H1 (cell line): Measurements from ENCODE around the gene SLC30A5. TPM values are rescaled to one million over a fixed set of nuclear protein-coding genes. Genes with fewer than 3 reads are reported as not detected.

ENCODE experiments used
- CTCF ChIA-PET: fragments of 300-600 bp; sonication (Branson Sonifier 250); formaldehyde crosslinking; loops from one replicate; lab custom pipeline; 2021; ENCODE audit not compliant: partially characterized antibody; lab: Charles Lee
- POLR2A ChIA-PET: fragments of 300-600 bp; sonication (Branson Sonifier 250); formaldehyde crosslinking; loops from one replicate; lab custom pipeline; 2021; ENCODE audit warnings: inconsistent platforms; ENCODE audit not compliant: partially characterized antibody; lab: Charles Lee
- DNase-seq, 2 experiments: peaks; one replicate each; pipeline versions ENCODE4 v3.0.0 to v3.0.0-alpha.2; 2010 to 2022; ENCODE audit warnings: low spot score in 2 of 2, low read depth in 1 of 2, mixed read lengths in 1 of 2
- FAIRE-seq: peaks from 2 replicates; lab custom pipeline; 2011; peaks lifted over from hg19 to GRCh38; lab: Jason Lieb, UNC
- H2AFZ ChIP-seq: 2 replicates; pipeline ENCODE4 v1.8.1; 2012; ENCODE audit warnings: low read length, inconsistent platforms
- H2AK5ac ChIP-seq: 2 replicates; pipeline ENCODE4 v1.6.1; 2013; ENCODE audit warnings: low read depth, low read length
- H2BK120ac ChIP-seq: replicated peaks from 2 replicates; pipeline ENCODE3; 2013; ENCODE audit warnings: low read depth, low read length, inconsistent platforms
- H2BK12ac ChIP-seq: 2 replicates; pipeline ENCODE4 v1.6.1; 2013; ENCODE audit warnings: low read depth, low read length
- H2BK15ac ChIP-seq: 2 replicates; pipeline ENCODE4 v1.6.1; 2013; ENCODE audit warnings: low read length
- H2BK20ac ChIP-seq: 2 replicates; pipeline ENCODE4 v1.6.1; 2013; ENCODE audit warnings: low read length
- H2BK5ac ChIP-seq: 2 replicates; pipeline ENCODE4 v1.6.1; 2013; ENCODE audit warnings: low read depth, low read length
- H3K14ac ChIP-seq: 2 replicates; pipeline ENCODE4 v1.6.1; 2013; ENCODE audit warnings: inconsistent platforms; ENCODE audit not compliant: insufficient read length
- H3K18ac ChIP-seq: 2 replicates; pipeline ENCODE4 v1.6.1; 2013; ENCODE audit warnings: low read length; ENCODE audit errors: extremely low read depth
- H3K23ac ChIP-seq: 2 replicates; pipeline ENCODE4 v1.6.1; 2013; ENCODE audit warnings: inconsistent platforms; ENCODE audit not compliant: insufficient read length
- H3K23me2 ChIP-seq: 2 replicates; pipeline ENCODE4 v1.6.1; 2013; ENCODE audit warnings: low read depth, low read length
- H3K27ac ChIP-seq: 2 replicates; pipeline ENCODE4 v1.6.1; 2011; ENCODE audit warnings: low read depth, low read length, inconsistent platforms
- H3K27me3 ChIP-seq, 4 experiments: replicated peaks in 1 of 4; 1 replicate in 1 of 4; 2 replicates in 3 of 4; pipeline versions ENCODE4 v1.6.1 to v1.8.1; 2011 to 2013; ENCODE audit warnings: low read length in 3 of 4, mild to moderate bottlenecking in 3 of 4, inconsistent platforms in 2 of 4, mixed read lengths in 2 of 4, moderate library complexity in 1 of 4; ENCODE audit not compliant: control insufficient read depth in 3 of 4, insufficient read depth in 3 of 4; ENCODE audit errors: extremely low read depth in 1 of 4
- H3K36me3 ChIP-seq, 4 experiments: 2 replicates each; pipeline versions ENCODE4 v1.6.1 to v1.8.1; 2011 to 2013; ENCODE audit warnings: mild to moderate bottlenecking in 4 of 4, low read length in 3 of 4, moderate library complexity in 2 of 4, control low read depth in 1 of 4, inconsistent platforms in 1 of 4; ENCODE audit not compliant: insufficient read depth in 4 of 4, control insufficient read depth in 2 of 4
- H3K4ac ChIP-seq: replicated peaks from 2 replicates; pipeline ENCODE3; 2013; ENCODE audit warnings: low read length, low read depth, mixed read lengths, inconsistent platforms; ENCODE audit not compliant: insufficient read length
- H3K4me1 ChIP-seq, 4 experiments: replicated peaks in 1 of 4; 1 replicate in 1 of 4; 2 replicates in 3 of 4; pipeline versions ENCODE4 v1.6.1 to v1.8.1; 2011 to 2013; ENCODE audit warnings: low read length in 3 of 4, inconsistent platforms in 2 of 4, mixed read lengths in 1 of 4; ENCODE audit not compliant: insufficient read depth in 4 of 4, control insufficient read depth in 3 of 4
- H3K4me2 ChIP-seq, 2 experiments: 2 replicates each; pipeline versions ENCODE4 v1.6.1 to v1.8.1; 2011 to 2013; ENCODE audit warnings: low read depth in 2 of 2, low read length in 2 of 2, control low read depth in 1 of 2, inconsistent platforms in 1 of 2, mild to moderate bottlenecking in 1 of 2; ENCODE audit not compliant: insufficient read depth in 1 of 2
- H3K4me3 ChIP-seq, 4 experiments: fragments of 200-600, 300-600 bp in 1 of 4; sonication (generic), shearing (Covaris generic), sonication (Bioruptor Twin) in 1 of 4; 2 replicates each; pipeline versions ENCODE4 v1.5.1 to v1.8.1; 2011 to 2016; ENCODE audit warnings: low read length in 4 of 4, low read depth in 3 of 4, control low read depth in 2 of 4, inconsistent platforms in 2 of 4, mild to moderate bottlenecking in 2 of 4, mixed read lengths in 1 of 4, moderate library complexity in 1 of 4; ENCODE audit not compliant: insufficient read depth in 2 of 4; ENCODE audit errors: extremely low read depth in 1 of 4
- H3K56ac ChIP-seq: replicated peaks from 2 replicates; pipeline ENCODE3; 2013; ENCODE audit warnings: low read depth, mild to moderate bottlenecking, mixed read lengths, low read length, inconsistent platforms; ENCODE audit not compliant: insufficient read length
- H3K79me1 ChIP-seq: 2 replicates; pipeline ENCODE4 v1.6.1; 2013; ENCODE audit warnings: low read depth, low read length, control low read depth
- H3K79me2 ChIP-seq, 2 experiments: 2 replicates each; pipeline versions ENCODE4 v1.6.1 to v1.8.1; 2012 to 2013; ENCODE audit warnings: low read length in 2 of 2, mild to moderate bottlenecking in 2 of 2, inconsistent platforms in 1 of 2; ENCODE audit not compliant: insufficient read depth in 2 of 2, control insufficient read depth in 1 of 2
- H3K9ac ChIP-seq, 4 experiments: replicated peaks in 1 of 4; 1 replicate in 1 of 4; 2 replicates in 3 of 4; pipeline versions ENCODE4 v1.6.1 to v1.8.1; 2011 to 2013; ENCODE audit warnings: low read depth in 3 of 4, low read length in 3 of 4, control low read depth in 2 of 4, mild to moderate bottlenecking in 2 of 4, moderate library complexity in 2 of 4, inconsistent platforms in 1 of 4; ENCODE audit errors: extremely low read depth in 1 of 4
- H3K9me3 ChIP-seq, 2 experiments: 2 replicates each; pipeline versions ENCODE4 v1.6.1 to v1.8.1; 2012 to 2013; ENCODE audit warnings: mild to moderate bottlenecking in 2 of 2, moderate library complexity in 2 of 2, control low read depth in 1 of 2, inconsistent platforms in 1 of 2, low read depth in 1 of 2, low read length in 1 of 2, mixed read lengths in 1 of 2; ENCODE audit not compliant: insufficient read depth in 2 of 2
- H4K20me1 ChIP-seq, 2 experiments: replicated peaks in 1 of 2; 2 replicates each; pipeline versions ENCODE3 to v1.8.1; 2011 to 2013; ENCODE audit warnings: inconsistent platforms in 2 of 2, low read length in 2 of 2, mild to moderate bottlenecking in 1 of 2; ENCODE audit not compliant: insufficient read depth in 2 of 2, control insufficient read depth in 1 of 2
- H4K5ac ChIP-seq: 2 replicates; pipeline ENCODE4 v1.6.1; 2013; ENCODE audit warnings: low read length, low read depth, mixed read lengths, inconsistent platforms; ENCODE audit not compliant: insufficient read length
- H4K8ac ChIP-seq: 2 replicates; pipeline ENCODE4 v1.8.0; 2013; ENCODE audit warnings: mild to moderate bottlenecking, moderate library complexity, low read length, inconsistent platforms; ENCODE audit not compliant: insufficient read depth; ENCODE audit errors: extremely low read depth
- H4K91ac ChIP-seq: replicated peaks from 2 replicates; pipeline ENCODE3; 2013; ENCODE audit warnings: low read length, mixed read lengths, inconsistent platforms; ENCODE audit not compliant: insufficient read length
- WGBS, 2 experiments: shearing (Covaris generic) in 1 of 2; methylation state at CpG; one replicate each; pipeline versions ENCODE4 v1.1.6 to v1.1.7; 2013 to 2015; ENCODE audit warnings: low lambda C conversion rate in 2 of 2, mixed read lengths in 2 of 2, inconsistent platforms in 1 of 2, low coverage in 1 of 2, missing lambda C conversion rate in 1 of 2; ENCODE audit not compliant: insufficient replicate concordance in 2 of 2, insufficient coverage in 1 of 2, insufficient read length in 1 of 2; ENCODE audit errors: extremely low coverage in 1 of 2, missing lambda C conversion rate in 1 of 2; 5-methylcytosine and 5-hydroxymethylcytosine counted together
- polyA plus RNA-seq, 7 experiments: library from polyadenylated mRNA; depleted of rRNA in 3 of 7; stranded (reverse) in 5 of 7; unstranded in 2 of 7; fragments of >200 nt in 5 of 7; fragments of 200-250 nt in 2 of 7; gene quantifications; 1 replicate in 5 of 7; 2 replicates in 1 of 7; 4 replicates in 1 of 7; pipeline versions ENCODE4 v1.2.1 to v1.2.3, GENCODE V29; 2011 to 2013; ENCODE audit warnings: missing spikeins in 2 of 7, mixed read lengths in 2 of 7
- total RNA-seq: library from RNA; stranded (reverse); fragmentation: NEBNext Ultra II Directional; extraction: Animal tissue kit (Norgen Biotek cat#: 25700); gene quantifications from 2 replicates; pipeline ENCODE4 v1.2.1, GENCODE V29; 2021

The SLC30A5 gene
- total and polyA plus RNA-seq, 2 of the 8 experiments (the other 6 are each of a cell fraction or from before 2014, with no cell fraction given) = 31.0 to 43.5 TPM

GRCh38 chr5:69049796-69050195 lies 44.0 kb upstream of the SLC30A5 start:
- Histone ChIP-seq H2BK15ac (no peak overlapping the region), H3K14ac (no peak overlapping the region), H3K4me1 (no peaks in the 10 kb centered on the region), H3K56ac (no peak overlapping the region), H4K8ac (no peak overlapping the region), H3K27ac (no peak overlapping the region), H3K4me2 (no peak overlapping the region), H3K4ac (no peak overlapping the region), H2AK5ac (no peak overlapping the region), H2AFZ (no peak overlapping the region), H3K23me2 (no peaks in the 10 kb centered on the region), H3K36me3 (no peaks in the 10 kb centered on the region), H3K27me3 (no peaks in the 10 kb centered on the region), H4K5ac (no peak overlapping the region), H3K79me2 (no peaks in the 10 kb centered on the region), H2BK5ac (no peak overlapping the region), H3K4me3 (no peak overlapping the region), H3K79me1 (no peaks in the 10 kb centered on the region), H4K20me1 (no peaks in the 10 kb centered on the region), H3K9me3 (no peaks in the 10 kb centered on the region), H2BK12ac (no peak overlapping the region), H2BK120ac (no peak overlapping the region), H3K9ac (no peak overlapping the region), H2BK20ac (no peak overlapping the region), H3K18ac (no peak overlapping the region), H3K23ac (no peak overlapping the region), H4K91ac (no peak overlapping the region)
- ChIA-PET POLR2A (no interaction called here), CTCF (interaction anchor here (0.6 to 4.0 kb wide), 7 partner anchors 18 to 1736 kb away, joined by 3 to 15 read pairs (median 4); partner anchors contain the start of gene SLC30A5)
- FAIRE-seq (no peak), DNase-seq (no peak)
- 55% methylated on average over 2 of the region's 2 CpGs; no CpG with 5 or more reads in 1 of the 2 experiments for WGBS, 2 experiments
